ENCODE data around the gene NHLRC1. TPM values are rescaled to one million over a fixed set of nuclear protein-coding genes. Genes with fewer than 3 reads are reported as not detected.

NHLRC1 gene
- total RNA-seq, 1 experiment from 2014 or later, result 1.4 TPM

- TF ChIP-seq ATF2 (CRISPR knock-in tag; IDR thresholded peaks at IDR 0.05; ENCODE audit: borderline replicate concordance, low read depth), result no peak
- TF ChIP-seq MAX (CRISPR knock-in tag; IDR thresholded peaks at IDR 0.05), result no peak
- TF ChIP-seq JAZF1 (CRISPR knock-in tag; IDR thresholded peaks at IDR 0.05), result no peak
Observed at GRCh38 chr6:18166312-18167036, 44.0 kb upstream of the NHLRC1 start (continued).

- ChIA-PET POLR2A (no interaction called here), CTCF (no interaction called here)
- DNase-seq (ENCODE audit: low spot score) (no peak), ATAC-seq (no peak)
- no peaks in the 10 kb centered on the region for H3K4me1 Mint-ChIP-seq
- peaks cover 9% of the 10 kb centered on the region for H3K9me3 Mint-ChIP-seq
- H3K27me3 Mint-ChIP-seq (ENCODE audit: low read depth), result no peaks in the 10 kb centered on the region
- peaks cover 53% of the 10 kb centered on the region for H3K36me3 Mint-ChIP-seq
- TF ChIP-seq IRF2 (CRISPR knock-in tag; IDR thresholded peaks at IDR 0.05; ENCODE audit: borderline replicate concordance, low read depth) (no peak), TEAD1 (CRISPR knock-in tag; IDR thresholded peaks at IDR 0.05) (no peak), HMGA2 (CRISPR knock-in tag; IDR thresholded peaks at IDR 0.05) (no peak), NFATC4 (CRISPR knock-in tag; IDR thresholded peaks at IDR 0.05) (no peak), USF2 (CRISPR knock-in tag; IDR thresholded peaks at IDR 0.05) (no peak)
- no peak overlapping the region for H3K4me3 Mint-ChIP-seq
- no peak overlapping the region for H3K27ac Mint-ChIP-seq
Observed at GRCh38 chr6:18165751-18166150, 43.3 kb upstream of the NHLRC1 start.

GRCh38 chr6:18162401-18162800 lies 39.9 kb upstream of the NHLRC1 start:
- peaks cover 40% of the 10 kb centered on the region for H3K36me3 Mint-ChIP-seq
- DNase-seq (ENCODE audit: low spot score) (no peak), ATAC-seq (no peak)
- ChIA-PET POLR2A (no interaction called here), CTCF (no interaction called here)
- H3K9me3 Mint-ChIP-seq, result 0 out of 2 replicates have a peak, but pooled peaks cover 3% of the 10 kb centered on the region
- no peak for TF ChIP-seq CDX4 (CRISPR knock-in tag; IDR thresholded peaks at IDR 0.05; ENCODE audit: borderline replicate concordance)
- no peak for TF ChIP-seq ZNF263 (CRISPR knock-in tag; IDR thresholded peaks at IDR 0.05; ENCODE audit: low read depth)
- TF ChIP-seq ZBTB43 (CRISPR knock-in tag; IDR thresholded peaks at IDR 0.05), result no peak
- no peak for TF ChIP-seq TCF7 (CRISPR knock-in tag; IDR thresholded peaks at IDR 0.05; ENCODE audit: low read depth)
- H3K4me3 Mint-ChIP-seq, result no peak overlapping the region
- H3K27me3 Mint-ChIP-seq (ENCODE audit: low read depth), result no peaks in the 10 kb centered on the region
- H3K4me1 Mint-ChIP-seq, result no peaks in the 10 kb centered on the region
- no peak overlapping the region for H3K27ac Mint-ChIP-seq

- H3K27ac Mint-ChIP-seq, result no peak overlapping the region
- H3K9me3 Mint-ChIP-seq, result 0 out of 2 replicates have a peak, but pooled peaks cover 3% of the 10 kb centered on the region
- H3K4me3 Mint-ChIP-seq, result no peak overlapping the region
- ATAC-seq (no peak), DNase-seq (ENCODE audit: low spot score) (no peak)
- H3K27me3 Mint-ChIP-seq (ENCODE audit: low read depth), result no peaks in the 10 kb centered on the region
- CTCF ChIA-PET, result no interaction called here
- H3K4me1 Mint-ChIP-seq, result peaks cover under 1% of the 10 kb centered on the region; the same call in 1 of the 2 replicates
- peaks cover 37% of the 10 kb centered on the region for H3K36me3 Mint-ChIP-seq
- POLR2A ChIA-PET, result no interaction called here
- TF ChIP-seq ZNF396 (CRISPR knock-in tag; IDR thresholded peaks at IDR 0.05; ENCODE audit: borderline replicate concordance) (no peak), NFE2L1 (CRISPR knock-in tag; IDR thresholded peaks at IDR 0.05) (no peak), ZBTB43 (CRISPR knock-in tag; IDR thresholded peaks at IDR 0.05) (no peak), FOXP4 (CRISPR knock-in tag; IDR thresholded peaks at IDR 0.05) (no peak), ZNF263 (CRISPR knock-in tag; IDR thresholded peaks at IDR 0.05; ENCODE audit: low read depth) (no peak), ZNF425 (CRISPR knock-in tag; conservative IDR thresholded peaks at IDR 0.05) (no peak), E2F4 (CRISPR knock-in tag; IDR thresholded peaks at IDR 0.05; ENCODE audit: borderline replicate concordance, low read depth) (no peak)
Observed at GRCh38 chr6:18161431-18161830, 39.0 kb upstream of the NHLRC1 start.

All from WTC11 (cell line).